Neural cell (in vitro differentiated cells): ENCODE results near the gene MED13L. TPM values are rescaled to one million over a fixed set of nuclear protein-coding genes. Genes with fewer than 3 reads are reported as not detected.

Experiments used
- H2AFZ ChIP-seq: fragments of 200-600, 300-800 bp; sonication (generic), shearing (Covaris generic); 2 replicates; pipeline ENCODE4 v1.6.0; 2014; ENCODE audit warnings: low read depth, mild to moderate bottlenecking, antibody characterized with exemption, low read length, moderate library complexity
- H3F3A ChIP-seq: fragments of 200-600 bp; shearing (Covaris generic); 2 replicates; pipeline ENCODE4 v1.6.1; 2016; ENCODE audit warnings: mild to moderate bottlenecking, moderate library complexity, mixed read lengths, antibody characterized with exemption, low read length; ENCODE audit not compliant: insufficient read depth, poor library complexity, severe bottlenecking
- H3K27ac ChIP-seq: fragments of 200-600, 300-800 bp; sonication (generic), shearing (Covaris generic); 2 replicates; pipeline ENCODE4 v1.5.1; 2014; ENCODE audit warnings: mild to moderate bottlenecking, low read length, moderate library complexity
- H3K27me3 ChIP-seq: fragments of 300-800, 200-600 bp; sonication (generic), shearing (Covaris generic); 2 replicates; pipeline ENCODE4 v1.6.0; 2014; ENCODE audit warnings: mild to moderate bottlenecking, low read depth, low read length, moderate library complexity; ENCODE audit not compliant: insufficient read depth
- H3K36me3 ChIP-seq: fragments of 300-800, 200-600 bp; sonication (generic), shearing (Covaris generic); 2 replicates; pipeline ENCODE4 v1.5.1; 2014; ENCODE audit warnings: mild to moderate bottlenecking, antibody characterized with exemption, low read length, moderate library complexity; ENCODE audit not compliant: insufficient read depth
- H3K4me2 ChIP-seq: fragments of 300-800, 200-600 bp; sonication (generic), shearing (Covaris generic); 2 replicates; pipeline ENCODE4 v1.6.0; 2014; ENCODE audit warnings: mild to moderate bottlenecking, low read length
- H3K4me3 ChIP-seq: fragments of 300-800, 200-600 bp; sonication (generic), shearing (Covaris generic); 2 replicates; pipeline ENCODE4 v1.5.1; 2014; ENCODE audit warnings: mild to moderate bottlenecking, low read length, moderate library complexity
- H3K79me2 ChIP-seq: fragments of 200-600 bp; shearing (Covaris generic); replicated peaks from 2 replicates; pipeline ENCODE4 v1.6.0; 2014; ENCODE audit warnings: mild to moderate bottlenecking, low read length, moderate library complexity; ENCODE audit not compliant: insufficient read depth
- H3K9ac ChIP-seq: fragments of 300-800, 200-600 bp; sonication (generic), shearing (Covaris generic); 2 replicates; pipeline ENCODE4 v1.6.1; 2016; ENCODE audit warnings: mild to moderate bottlenecking, low read length, mixed read lengths
- H3K9me2 ChIP-seq: fragments of 200-600 bp; shearing (Covaris generic); 2 replicates; pipeline ENCODE4 v1.6.1; 2016; ENCODE audit warnings: mild to moderate bottlenecking, low read length, mixed read lengths; ENCODE audit not compliant: insufficient read depth
- H3K9me3 ChIP-seq: fragments of 200-600, 300-800 bp; sonication (generic), shearing (Covaris generic); 2 replicates; pipeline ENCODE4 v1.6.1; 2016; ENCODE audit warnings: mild to moderate bottlenecking, mixed run types, low read length, moderate library complexity, mixed read lengths
- H4K20me1 ChIP-seq: fragments of 200-600 bp; shearing (Covaris generic); 2 replicates; pipeline ENCODE4 v1.6.1; 2016; ENCODE audit warnings: mild to moderate bottlenecking, mixed run types; ENCODE audit not compliant: insufficient read depth
- EP300 ChIP-seq: fragments of 450-650 bp; conservative IDR thresholded peaks from 2 replicates; pipeline ENCODE4 v1.6.1; 2014; ENCODE audit warnings: antibody characterized with exemption, mild to moderate bottlenecking, moderate library complexity; ENCODE audit not compliant: poor library complexity, severe bottlenecking
- EZH2 ChIP-seq: fragments of 200-600, 300-800 bp; shearing (Covaris generic), sonication (generic); IDR thresholded peaks from 2 replicates; pipeline ENCODE4 v1.6.1; 2014; ENCODE audit warnings: antibody characterized with exemption, low read length, borderline replicate concordance, mild to moderate bottlenecking; ENCODE audit not compliant: insufficient read depth, poor library complexity, severe bottlenecking
- RAD21 ChIP-seq: fragments of 450-650 bp; conservative IDR thresholded peaks from 2 replicates; pipeline ENCODE4 v1.6.1; 2014; ENCODE audit warnings: antibody characterized with exemption, mild to moderate bottlenecking, moderate library complexity
- SMC3 ChIP-seq: fragments of 450-650 bp; conservative IDR thresholded peaks from 2 replicates; pipeline ENCODE4 v1.6.1; 2014; ENCODE audit warnings: antibody characterized with exemption, mild to moderate bottlenecking, moderate library complexity; ENCODE audit not compliant: poor library complexity
- TAF1 ChIP-seq: IDR thresholded peaks from 2 replicates; pipeline ENCODE4 v1.6.1; 2012; ENCODE audit warnings: low read depth
- polyA plus RNA-seq: library from polyadenylated mRNA; depleted of rRNA; stranded (reverse); fragments of >200 nt; gene quantifications from 2 replicates; pipeline ENCODE4 v1.2.3, GENCODE V29; 2014
- TF ChIP-seq, protein P1 (sequence below): fragments of 450-650 bp; IDR thresholded peaks from 2 replicates; pipeline ENCODE4 v1.5.1; 2014; ENCODE audit warnings: antibody characterized with exemption, mild to moderate bottlenecking, moderate library complexity; ENCODE audit not compliant: poor library complexity, severe bottlenecking

MED13L gene
- polyA plus RNA-seq, 1 donor from 2014 or later: 38.9 TPM

DNA sequence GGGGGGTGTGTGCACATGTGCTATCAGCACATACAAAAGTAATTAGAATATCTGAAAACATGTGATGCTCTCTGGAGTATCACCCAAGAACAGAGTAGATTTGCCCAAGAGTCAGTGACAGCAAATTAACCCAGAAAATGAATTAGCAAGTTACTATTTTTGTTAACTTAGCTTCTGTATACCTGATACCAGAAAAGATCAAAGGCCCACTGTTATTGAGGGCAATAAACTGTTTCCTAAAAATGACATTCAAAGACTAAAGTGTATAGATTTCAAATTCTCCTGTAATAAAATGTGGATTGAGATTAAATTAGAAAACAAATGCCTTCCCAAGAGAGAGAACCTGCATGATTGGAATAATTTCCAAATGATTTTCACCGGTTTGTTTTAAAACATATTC lies 184.7 kb downstream of the MED13L start:
- Histone ChIP-seq H3F3A (peaks cover 2% of the 10 kb centered on the region), H3K36me3 (no peaks in the 10 kb centered on the region), H2AFZ (no peak overlapping the region), H3K27ac (no peak overlapping the region), H3K9me3 (no peaks in the 10 kb centered on the region), H3K9ac (no peak overlapping the region), H3K4me3 (no peak overlapping the region), H3K4me2 (no peak overlapping the region), H3K9me2 (no peaks in the 10 kb centered on the region), H3K27me3 (no peaks in the 10 kb centered on the region), H4K20me1 (no peaks in the 10 kb centered on the region), H3K79me2 (no peaks in the 10 kb centered on the region)
- no peak for TF ChIP-seq SMC3
- TF ChIP-seq EZH2: no peak
- TF ChIP-seq RAD21: no peak
- TF ChIP-seq, protein P1, sequence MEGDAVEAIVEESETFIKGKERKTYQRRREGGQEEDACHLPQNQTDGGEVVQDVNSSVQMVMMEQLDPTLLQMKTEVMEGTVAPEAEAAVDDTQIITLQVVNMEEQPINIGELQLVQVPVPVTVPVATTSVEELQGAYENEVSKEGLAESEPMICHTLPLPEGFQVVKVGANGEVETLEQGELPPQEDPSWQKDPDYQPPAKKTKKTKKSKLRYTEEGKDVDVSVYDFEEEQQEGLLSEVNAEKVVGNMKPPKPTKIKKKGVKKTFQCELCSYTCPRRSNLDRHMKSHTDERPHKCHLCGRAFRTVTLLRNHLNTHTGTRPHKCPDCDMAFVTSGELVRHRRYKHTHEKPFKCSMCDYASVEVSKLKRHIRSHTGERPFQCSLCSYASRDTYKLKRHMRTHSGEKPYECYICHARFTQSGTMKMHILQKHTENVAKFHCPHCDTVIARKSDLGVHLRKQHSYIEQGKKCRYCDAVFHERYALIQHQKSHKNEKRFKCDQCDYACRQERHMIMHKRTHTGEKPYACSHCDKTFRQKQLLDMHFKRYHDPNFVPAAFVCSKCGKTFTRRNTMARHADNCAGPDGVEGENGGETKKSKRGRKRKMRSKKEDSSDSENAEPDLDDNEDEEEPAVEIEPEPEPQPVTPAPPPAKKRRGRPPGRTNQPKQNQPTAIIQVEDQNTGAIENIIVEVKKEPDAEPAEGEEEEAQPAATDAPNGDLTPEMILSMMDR: no peak

DNA sequence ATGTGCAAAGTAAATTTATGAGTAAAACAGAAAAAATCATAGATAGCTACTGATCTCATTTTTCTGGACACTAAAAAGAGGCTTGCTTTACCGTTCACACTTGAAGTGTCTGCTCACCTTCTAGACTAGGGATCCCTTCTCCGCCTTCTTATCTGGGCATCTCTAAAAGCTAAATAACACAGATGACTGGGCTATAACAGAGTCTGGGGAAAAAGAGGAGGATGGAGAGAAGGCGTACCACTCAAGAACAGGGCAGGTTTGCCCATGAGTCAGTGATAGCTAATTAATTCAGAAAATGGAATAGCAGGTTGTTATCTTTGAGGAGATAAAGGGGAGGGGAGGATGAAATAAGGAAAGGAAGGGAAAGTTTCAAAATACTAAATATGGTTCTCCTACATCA lies 185.3 kb downstream of the MED13L start:
- Histone ChIP-seq H3K9me2 (no peaks in the 10 kb centered on the region), H2AFZ (no peak overlapping the region), H3K27ac (no peak overlapping the region), H3K4me3 (no peak overlapping the region), H3K9me3 (no peaks in the 10 kb centered on the region), H3F3A (peaks cover 2% of the 10 kb centered on the region), H3K79me2 (no peaks in the 10 kb centered on the region), H3K27me3 (no peaks in the 10 kb centered on the region), H3K4me2 (no peak overlapping the region), H3K36me3 (no peaks in the 10 kb centered on the region), H3K9ac (no peak overlapping the region), H4K20me1 (no peaks in the 10 kb centered on the region)
- TF ChIP-seq TAF1: no peak
- TF ChIP-seq, protein P1: no peak
- TF ChIP-seq EP300: no peak
- TF ChIP-seq EZH2: no peak
- TF ChIP-seq SMC3: no peak

DNA sequence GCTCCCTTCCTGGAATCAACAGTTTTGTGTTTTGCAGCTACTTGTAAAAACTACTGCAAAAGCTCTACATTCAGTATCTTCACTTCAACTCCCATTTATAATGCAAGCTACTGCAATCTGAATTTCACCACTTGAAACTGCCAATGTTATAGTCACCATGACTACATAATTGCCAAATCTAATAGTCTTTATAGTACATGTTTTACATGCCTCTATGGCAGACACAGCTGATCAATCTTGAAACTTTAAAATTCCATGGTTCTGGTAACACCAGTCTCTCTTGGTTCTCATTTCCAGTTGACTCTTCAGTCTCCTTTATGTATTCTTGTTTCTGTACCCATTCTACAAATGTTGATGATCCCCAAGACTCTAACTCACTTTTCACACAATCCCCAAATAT lies 185.9 kb downstream of the MED13L start:
- Histone ChIP-seq H3K4me3 (no peak overlapping the region), H4K20me1 (no peaks in the 10 kb centered on the region), H3K27ac (no peak overlapping the region), H3K9me2 (no peaks in the 10 kb centered on the region), H3K36me3 (no peaks in the 10 kb centered on the region), H3K27me3 (no peaks in the 10 kb centered on the region), H3K4me2 (no peak overlapping the region), H3F3A (peaks cover 2% of the 10 kb centered on the region), H3K9me3 (no peaks in the 10 kb centered on the region), H2AFZ (no peak overlapping the region), H3K9ac (no peak overlapping the region), H3K79me2 (no peaks in the 10 kb centered on the region)
- no peak for TF ChIP-seq TAF1
- TF ChIP-seq SMC3: no peak
